Stimulated activated CD4-positive, alpha-beta T cell treated with anti-CD3 and anti-CD28 coated beads, Interleukin-1b, Interleukin-23, amount 100 ng/mL, for 4 hours (primary cell): Measurements from ENCODE around the gene HDGFL3.
"Not testable (repeated sequence)": the region's sequence is repeated elsewhere in the genome, so short reads cannot be mapped to it uniquely, and the experiment has no call there.

ENCODE experiments used
- DNase-seq, 2 donors: peaks; one replicate each; pipeline ENCODE4 v3.0.0-alpha.2; 2020; ENCODE audit warnings: low read depth in 2 of 2

HDGFL3 gene

DNA sequence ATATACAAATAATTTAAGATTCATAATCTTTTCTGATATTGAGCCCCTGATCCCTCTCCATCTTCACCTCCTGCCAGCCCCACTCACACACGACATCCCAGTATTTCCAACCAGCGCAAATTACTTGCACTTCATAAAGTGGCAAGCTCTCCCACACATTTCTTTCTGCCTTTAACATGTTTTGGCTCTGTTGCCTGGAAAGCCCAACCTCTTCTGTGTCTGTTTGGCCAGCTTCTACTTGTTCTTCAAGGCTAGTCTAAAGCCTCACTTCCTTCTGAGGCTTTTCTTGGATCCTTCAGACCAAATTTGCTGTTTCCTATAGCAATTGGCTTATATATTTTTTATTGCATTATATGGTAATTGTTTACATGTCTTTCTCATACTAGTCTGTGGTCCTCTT is 105.3 kb downstream of the HDGFL3 start:
- DNase-seq = no peak

DNA sequence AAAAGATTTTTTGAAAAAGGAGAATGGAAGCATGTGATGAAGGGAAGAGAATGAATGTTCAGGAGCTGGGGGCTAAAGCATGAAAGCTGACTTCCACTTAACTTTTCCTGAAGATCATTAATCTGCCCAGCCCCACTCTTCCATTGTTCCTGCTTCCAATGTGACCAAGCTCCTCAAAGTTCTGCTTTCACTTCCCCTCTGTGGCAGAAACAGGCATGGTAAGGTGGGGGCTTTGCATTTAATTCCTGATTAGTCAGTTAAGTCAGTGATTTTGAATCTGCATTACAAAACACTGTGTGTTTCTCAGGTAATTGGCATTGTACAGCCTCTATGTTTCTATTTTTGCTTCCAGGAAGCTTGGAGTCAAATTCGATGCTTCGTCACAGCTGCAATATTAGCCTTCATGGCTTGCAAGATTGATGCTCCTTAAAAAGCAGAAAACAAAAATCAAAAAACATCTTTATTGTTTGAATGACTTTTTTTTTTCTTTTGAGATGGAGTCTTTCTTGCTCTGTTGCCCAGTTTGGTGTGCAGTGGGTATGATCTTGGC is 107.5 kb downstream of the HDGFL3 start:
- DNase-seq = no peak

DNA sequence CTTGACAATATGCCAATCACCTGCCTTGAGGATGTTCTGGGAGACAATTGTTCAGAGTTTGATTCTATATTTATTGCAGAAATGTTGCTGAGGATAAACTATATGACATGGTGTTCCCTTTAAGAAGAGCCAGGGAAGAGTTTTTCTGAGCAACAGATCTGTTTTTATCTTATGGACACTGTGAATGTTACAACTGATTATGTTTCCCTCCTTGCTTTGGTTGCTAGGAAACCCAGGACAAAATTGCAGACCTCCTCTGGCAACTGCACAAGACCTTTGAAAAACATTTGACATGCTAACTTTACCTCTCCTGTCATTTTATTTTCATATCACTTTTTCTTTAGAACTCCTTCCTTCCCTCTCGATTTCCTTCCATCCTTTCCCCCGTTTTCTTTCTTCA is 108.3 kb downstream of the HDGFL3 start:
- no peak for DNase-seq

DNA sequence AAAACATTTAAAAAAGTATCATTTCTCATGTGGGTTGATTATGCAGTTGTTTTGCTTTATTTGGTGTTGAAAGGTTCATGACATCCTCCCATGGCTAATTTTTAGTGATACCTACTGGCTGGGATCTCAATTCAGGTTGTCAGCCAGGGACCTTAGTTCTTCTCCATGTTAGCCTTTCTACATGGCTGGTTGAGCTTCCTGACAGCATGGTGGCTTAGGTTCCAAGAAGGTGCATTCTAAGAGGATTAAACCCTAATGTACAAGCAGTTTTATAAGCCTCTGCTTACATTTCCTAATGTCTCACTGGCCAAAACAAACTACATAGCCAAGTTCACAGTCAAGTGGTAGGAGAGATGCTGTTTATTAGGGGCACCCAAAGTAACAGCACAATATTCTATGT is 109.5 kb downstream of the HDGFL3 start:
- no peak for DNase-seq

DNA sequence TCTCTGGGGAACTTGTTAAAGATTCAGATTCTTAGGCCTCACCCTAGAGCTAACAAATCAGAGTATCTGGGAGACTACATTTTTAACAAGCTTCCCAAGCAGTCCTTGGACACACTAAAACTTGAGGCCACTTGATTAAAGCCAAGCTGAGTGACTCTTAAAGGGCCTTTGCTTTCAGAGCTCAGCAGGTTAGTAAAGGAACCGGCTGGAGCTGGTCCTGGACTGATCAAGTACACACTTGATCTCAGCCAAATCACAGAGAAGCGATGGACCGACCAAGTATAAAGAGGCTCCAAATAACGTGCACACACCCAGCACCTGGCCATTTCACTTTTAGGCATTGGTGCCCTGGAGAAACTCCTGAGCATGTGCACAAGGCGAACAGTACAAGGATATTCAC is 113.0 kb downstream of the HDGFL3 start:
- DNase-seq = no peak

DNA sequence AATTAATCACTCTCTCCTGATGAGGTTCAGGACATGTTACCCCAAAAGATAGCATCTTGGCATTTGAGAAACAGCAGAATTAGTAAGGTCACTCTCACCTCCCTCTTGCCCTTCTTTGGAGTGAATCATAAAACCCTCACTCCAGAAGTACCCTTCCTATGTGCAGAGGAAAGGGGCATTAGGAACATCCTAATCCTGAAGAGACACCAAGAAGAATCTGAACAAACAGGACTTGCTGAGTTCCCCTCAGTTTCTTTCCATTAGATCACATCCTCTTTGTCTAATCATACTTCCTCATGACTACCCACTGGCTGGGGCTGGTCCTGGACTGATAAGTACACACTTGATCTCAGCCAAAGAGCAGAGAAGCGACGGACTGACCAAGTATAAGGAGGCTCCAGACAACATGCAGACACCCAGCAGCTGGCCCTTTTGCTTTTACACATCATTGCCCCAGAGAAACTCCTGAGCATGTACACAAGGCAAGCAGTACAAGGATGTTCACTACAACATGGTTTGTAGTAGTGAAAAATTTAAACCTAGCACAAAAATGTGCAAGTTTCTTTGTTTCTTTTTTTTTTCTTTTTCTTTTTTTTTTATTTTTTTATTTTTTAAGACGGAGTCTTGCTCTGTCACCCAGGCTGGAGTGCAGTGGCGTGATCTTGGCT is 115.2 kb downstream of the HDGFL3 start:
- DNase-seq = no peak

DNA sequence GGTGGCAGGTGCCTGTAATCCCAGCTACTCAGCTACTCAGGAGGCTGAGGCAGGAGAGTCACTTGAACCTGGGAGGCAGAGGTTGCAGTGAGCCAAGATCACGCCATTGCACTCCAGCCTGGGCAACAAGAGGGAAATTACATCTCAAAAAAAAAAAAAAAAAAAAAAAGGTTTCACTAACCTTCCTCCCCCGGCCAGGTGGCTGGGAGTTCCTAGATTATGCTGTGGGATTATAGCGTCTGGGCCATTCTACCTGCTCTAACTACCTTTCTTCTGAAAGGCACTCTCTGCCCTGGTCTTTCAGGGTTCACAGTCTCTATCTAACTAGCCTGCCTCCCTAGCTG is 115.7 kb downstream of the HDGFL3 start:
- not testable (repeated sequence) for DNase-seq

DNA sequence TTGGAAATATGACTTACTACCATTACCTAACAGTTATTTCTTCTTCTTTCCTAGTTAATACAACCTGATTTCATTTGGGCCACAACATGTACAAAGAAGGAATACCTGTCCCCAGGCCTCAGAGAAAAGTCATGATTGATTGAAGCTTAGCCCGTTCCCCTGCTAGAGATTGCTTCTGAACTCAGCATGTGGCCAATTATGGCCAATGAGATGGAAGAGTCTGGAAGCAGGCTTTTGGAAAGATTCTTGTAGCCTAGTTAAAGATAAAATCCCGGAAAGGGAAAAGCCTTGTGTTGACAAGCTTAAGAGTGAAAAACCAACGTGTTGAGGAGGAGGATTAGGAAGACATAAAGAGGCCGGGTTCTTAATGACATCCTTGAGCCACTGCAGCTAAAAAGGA is 117.2 kb downstream of the HDGFL3 start:
- no peak for DNase-seq

DNA sequence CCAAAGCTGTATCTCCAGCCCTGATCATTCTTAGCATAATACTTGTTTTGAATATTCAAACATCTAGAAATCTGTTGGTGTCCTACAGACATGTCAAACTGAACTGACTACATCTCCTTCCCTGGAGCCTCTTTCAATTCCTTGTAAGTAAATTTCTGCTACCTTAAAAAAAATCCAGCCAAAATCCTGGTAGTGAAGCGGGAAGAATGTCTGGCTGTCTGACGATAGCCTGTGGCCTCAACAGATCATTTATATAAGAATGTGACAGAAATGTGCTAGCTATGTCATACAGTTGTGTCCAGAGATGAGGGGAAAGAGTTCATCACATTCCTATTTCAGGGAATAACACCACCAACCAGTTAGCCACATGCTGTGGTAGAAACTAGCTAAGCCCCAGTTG is 118.7 kb downstream of the HDGFL3 start:
- DNase-seq = no peak

DNA sequence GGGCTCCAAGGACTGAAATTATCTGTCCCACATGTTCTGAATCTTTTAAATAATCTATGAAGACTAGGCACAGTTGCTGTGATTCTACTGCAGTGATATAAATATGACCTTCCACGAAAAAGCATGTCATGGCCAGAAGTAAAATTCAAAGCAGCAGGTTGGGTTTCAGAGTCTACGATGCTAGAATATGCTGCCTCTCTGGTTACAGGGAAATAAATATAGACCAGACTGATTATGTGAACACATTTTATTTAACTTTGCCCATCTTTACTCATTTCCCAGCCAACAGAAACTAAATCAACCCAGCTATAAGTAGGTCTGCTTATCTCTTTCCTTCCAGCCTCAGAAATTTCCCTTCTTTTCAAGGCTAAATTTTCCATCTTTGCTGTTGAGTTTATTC is 120.0 kb downstream of the HDGFL3 start:
- no peak for DNase-seq

DNA sequence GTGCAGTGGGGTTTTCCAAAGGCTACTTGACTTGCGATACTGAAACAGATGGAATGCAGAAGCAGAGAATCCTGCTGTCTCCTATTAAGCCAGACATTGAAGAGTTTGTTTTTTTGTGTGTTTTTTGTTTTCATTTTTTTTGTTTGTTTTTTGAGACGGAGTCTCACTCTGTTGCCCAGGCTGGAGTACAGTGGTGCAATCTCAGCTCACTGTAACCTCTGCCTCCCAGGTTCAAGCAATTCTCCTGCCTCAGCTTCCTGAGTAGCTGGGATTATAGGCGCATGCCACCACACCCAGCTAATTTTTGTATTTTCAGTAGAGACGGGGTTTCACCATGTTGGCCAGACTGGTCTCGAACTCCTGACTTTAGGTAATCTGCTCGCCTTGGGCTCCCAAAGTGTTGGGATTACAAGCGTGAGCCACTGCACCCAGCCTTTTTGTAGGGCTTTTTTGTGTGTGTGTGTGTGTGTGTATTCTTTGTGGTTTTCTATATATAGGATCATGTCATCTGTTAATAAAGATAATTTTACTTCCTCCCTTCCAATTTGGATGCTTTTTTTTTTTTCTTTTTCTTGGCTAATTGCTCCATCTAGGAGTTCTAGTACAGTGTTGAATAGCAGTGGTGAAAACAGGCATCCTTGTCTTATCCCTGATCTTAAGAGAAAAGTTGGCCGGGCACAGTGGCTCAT is 121.6 kb downstream of the HDGFL3 start:
- DNase-seq = not testable (repeated sequence)

DNA sequence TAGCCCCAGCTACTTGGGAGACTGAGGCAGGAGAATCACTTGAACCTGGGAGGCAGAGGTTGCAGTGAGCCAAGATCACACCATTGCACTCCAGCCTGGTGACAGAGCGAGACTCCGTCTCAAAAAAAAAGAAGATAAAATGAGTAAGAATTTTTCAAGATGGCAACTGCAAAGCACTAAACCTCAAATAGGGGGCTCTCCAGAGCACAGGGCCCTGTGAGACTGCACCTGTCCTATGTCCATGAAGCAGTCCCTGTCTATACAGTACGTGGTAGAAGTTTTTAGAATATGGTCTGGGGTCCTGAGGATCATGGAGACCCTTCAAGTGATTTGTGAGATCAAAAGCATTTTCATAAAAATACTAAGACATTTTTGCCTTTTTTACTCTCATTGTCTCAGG is 122.2 kb downstream of the HDGFL3 start:
- not testable (repeated sequence) for DNase-seq

DNA sequence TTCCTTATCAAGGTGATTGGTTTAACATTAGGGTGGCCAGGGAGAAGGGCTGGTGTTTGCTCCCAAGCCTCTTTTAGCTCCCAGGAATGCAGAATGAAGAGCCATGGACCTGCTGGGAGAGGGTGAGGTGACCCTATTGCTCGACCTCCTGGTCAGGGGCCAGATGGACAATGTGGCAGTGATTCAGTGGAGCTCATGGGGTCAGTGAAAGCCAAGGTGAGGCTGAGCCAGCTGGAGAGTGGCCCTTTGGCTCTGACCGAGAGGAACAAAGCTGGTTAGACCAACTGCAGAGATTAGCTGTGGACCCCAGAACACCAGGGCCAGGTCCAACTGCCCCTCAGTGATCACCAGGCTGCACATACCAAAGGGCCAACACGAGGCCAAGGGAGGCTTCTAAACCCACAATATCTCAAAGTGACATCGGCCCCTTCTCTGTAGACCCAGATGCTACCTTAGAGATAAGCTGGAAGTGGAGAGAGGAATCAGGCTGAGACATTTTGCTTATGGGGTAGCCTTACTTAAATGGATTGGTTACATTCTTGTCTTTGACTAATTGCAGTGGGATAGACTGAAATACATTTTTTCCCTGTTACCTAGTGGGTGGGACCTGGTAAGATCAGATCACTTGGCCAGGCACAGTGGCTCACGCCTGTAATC is 124.8 kb downstream of the HDGFL3 start:
- no peak for DNase-seq

DNA sequence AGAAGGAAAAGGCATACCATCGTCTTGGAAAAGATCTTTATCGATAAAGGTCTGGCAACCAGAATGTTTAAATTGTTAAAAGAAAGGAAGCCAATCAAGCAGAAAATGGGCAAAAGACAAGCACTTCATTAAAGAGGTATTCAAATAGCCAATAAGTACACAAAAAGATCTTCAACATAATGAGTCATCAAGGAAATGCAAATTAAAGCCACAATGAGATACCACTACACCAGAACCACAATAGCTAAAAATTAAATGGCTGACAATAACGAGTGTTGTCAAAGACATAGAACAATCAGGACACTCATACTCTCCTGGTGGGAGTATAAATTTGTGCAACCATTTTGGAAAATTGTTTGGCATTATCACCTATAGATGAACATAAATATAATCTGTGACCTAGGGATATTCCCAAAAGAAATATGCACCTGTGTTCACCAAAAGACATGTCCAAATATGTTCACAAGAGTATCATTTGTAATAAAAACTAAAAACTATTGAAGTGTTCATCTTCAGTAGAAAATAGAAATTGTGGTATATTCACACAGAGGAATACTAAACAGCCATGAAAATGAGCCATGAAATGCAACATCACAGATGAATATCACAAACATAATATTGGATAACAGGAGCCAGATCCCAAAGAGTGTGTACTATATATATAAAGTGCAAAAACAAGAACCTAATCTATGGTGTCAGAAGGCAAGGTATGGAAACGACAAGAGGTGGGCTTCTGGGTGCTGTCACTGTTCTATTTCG is 126.2 kb downstream of the HDGFL3 start:
- DNase-seq = no peak

DNA sequence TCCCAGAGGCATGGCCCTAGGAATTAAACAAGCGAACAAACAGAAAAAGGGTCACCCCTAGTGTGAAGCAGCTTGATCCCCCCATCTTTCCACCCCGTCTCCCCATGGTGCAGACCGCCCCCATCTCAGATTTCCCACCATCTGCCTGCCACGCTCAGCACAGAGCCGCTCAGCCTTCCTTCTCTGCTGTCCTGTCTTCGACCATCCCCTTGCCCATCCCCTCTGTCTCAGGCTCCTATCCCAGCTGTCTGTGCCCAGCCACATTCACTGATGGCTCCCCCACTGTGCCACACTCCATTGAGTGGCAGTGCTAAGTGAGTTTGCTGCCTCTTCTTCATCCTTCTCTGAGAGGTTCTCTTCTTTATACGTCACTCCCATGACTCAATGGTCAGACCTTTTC is 128.9 kb downstream of the HDGFL3 start:
- DNase-seq = no peak
